Measurements from ENCODE around the gene NRG4.

DNA sequence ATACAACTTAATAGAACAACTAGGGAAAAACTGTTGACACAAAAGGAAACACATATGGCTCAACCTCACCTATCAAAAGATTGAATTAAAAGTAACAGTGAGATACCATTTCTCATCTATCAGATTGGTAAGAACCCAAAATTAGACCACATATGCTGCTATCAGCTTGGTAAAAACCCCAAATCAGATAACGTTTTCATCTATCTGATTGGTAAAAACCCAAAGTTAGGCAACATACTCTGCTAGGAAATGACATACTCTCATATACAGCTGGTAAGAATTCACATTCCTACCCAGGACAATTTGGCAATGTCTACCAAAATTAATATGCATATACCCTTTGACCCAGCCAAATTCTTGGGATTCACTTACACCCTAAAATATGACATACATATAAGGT, 26.3 kb downstream of the NRG4 start:
- TF ChIP-seq, protein P1, sequence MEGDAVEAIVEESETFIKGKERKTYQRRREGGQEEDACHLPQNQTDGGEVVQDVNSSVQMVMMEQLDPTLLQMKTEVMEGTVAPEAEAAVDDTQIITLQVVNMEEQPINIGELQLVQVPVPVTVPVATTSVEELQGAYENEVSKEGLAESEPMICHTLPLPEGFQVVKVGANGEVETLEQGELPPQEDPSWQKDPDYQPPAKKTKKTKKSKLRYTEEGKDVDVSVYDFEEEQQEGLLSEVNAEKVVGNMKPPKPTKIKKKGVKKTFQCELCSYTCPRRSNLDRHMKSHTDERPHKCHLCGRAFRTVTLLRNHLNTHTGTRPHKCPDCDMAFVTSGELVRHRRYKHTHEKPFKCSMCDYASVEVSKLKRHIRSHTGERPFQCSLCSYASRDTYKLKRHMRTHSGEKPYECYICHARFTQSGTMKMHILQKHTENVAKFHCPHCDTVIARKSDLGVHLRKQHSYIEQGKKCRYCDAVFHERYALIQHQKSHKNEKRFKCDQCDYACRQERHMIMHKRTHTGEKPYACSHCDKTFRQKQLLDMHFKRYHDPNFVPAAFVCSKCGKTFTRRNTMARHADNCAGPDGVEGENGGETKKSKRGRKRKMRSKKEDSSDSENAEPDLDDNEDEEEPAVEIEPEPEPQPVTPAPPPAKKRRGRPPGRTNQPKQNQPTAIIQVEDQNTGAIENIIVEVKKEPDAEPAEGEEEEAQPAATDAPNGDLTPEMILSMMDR (IDR thresholded peaks at IDR 0.05; ENCODE audit: insufficient read depth, low read depth, low read length), result no peak
- TF ChIP-seq EZH2 (IDR thresholded peaks at IDR 0.05; ENCODE audit: insufficient read depth, low read length), result no peak
